Immature natural killer cell (primary cell): ENCODE results near the gene FAN1. TPM values are rescaled to one million over a fixed set of nuclear protein-coding genes. Genes with fewer than 3 reads are reported as not detected.

ENCODE experiments used
- DNase-seq, 3 donors: peaks; one replicate each; pipeline ENCODE4 v3.0.0; 2022; ENCODE audit warnings: mixed read lengths in 1 of 3
- H3K27ac Mint-ChIP-seq, 6 donors: one replicate each; pipeline ENCODE4 v1.8.0; 2020; ENCODE audit warnings: mixed read lengths in 6 of 6, mild to moderate bottlenecking in 5 of 6, inconsistent platforms in 4 of 6, moderate library complexity in 3 of 6
- H3K27me3 Mint-ChIP-seq, 3 donors: one replicate each; pipeline ENCODE4 v1.8.0; 2020 to 2021; ENCODE audit warnings: low read depth in 3 of 3, mild to moderate bottlenecking in 3 of 3, mixed read lengths in 3 of 3, moderate library complexity in 3 of 3, inconsistent platforms in 1 of 3
- H3K36me3 Mint-ChIP-seq, 3 donors: one replicate each; pipeline ENCODE4 v1.8.0; 2020; ENCODE audit warnings: mixed read lengths in 3 of 3, inconsistent platforms in 2 of 3, mild to moderate bottlenecking in 2 of 3
- H3K4me1 Mint-ChIP-seq, 2 donors: one replicate each; pipeline ENCODE4 v1.8.0; 2020; ENCODE audit warnings: inconsistent platforms in 2 of 2, mild to moderate bottlenecking in 2 of 2, mixed read lengths in 2 of 2, moderate library complexity in 1 of 2
- H3K4me3 Mint-ChIP-seq, 5 donors: one replicate each; pipeline ENCODE4 v1.8.0; 2020; ENCODE audit warnings: mild to moderate bottlenecking in 5 of 5, mixed read lengths in 5 of 5, inconsistent platforms in 3 of 5, moderate library complexity in 3 of 5
- H3K9me3 Mint-ChIP-seq, 6 donors: one replicate each; pipeline ENCODE4 v1.8.0; 2020; ENCODE audit warnings: mild to moderate bottlenecking in 6 of 6, mixed read lengths in 6 of 6, inconsistent platforms in 4 of 6, moderate library complexity in 3 of 6
- polyA plus RNA-seq, 3 donors: library from polyadenylated mRNA; unstranded; fragments of 300-500 nt; fragmentation: Illumina TruSeq; gene quantifications; one replicate each; pipeline ENCODE4 v1.2.3, GENCODE V29; 2021

The FAN1 gene
- polyA plus RNA-seq, 3 donors from 2014 or later, result 4.2 to 6.3 (median 5.2) TPM

- H3K27ac Mint-ChIP-seq, result no peak overlapping the region
These were observed 50.1 kb downstream of the FAN1 start for GRCh38 chr15:30953731-30954378.

GRCh38 chr15:30954674-30955073, 51.0 kb downstream of the FAN1 start:
- no peak overlapping the region for H3K4me3 Mint-ChIP-seq
- no peak overlapping the region for H3K27ac Mint-ChIP-seq
- no peaks in the 10 kb centered on the region for H3K9me3 Mint-ChIP-seq
- no peak for DNase-seq
- H3K27me3 Mint-ChIP-seq, result peaks cover 0 to 1% (median 0%) of the 10 kb centered on the region in 3 donors
- H3K4me1 Mint-ChIP-seq, result peaks cover 0 to 6% of the 10 kb centered on the region in 2 donors
- H3K36me3 Mint-ChIP-seq, result peaks cover 25 to 72% (median 39%) of the 10 kb centered on the region in 3 donors

More at GRCh38 chr15:30953731-30954378, 50.1 kb downstream of the FAN1 start:
- no peaks in the 10 kb centered on the region for H3K9me3 Mint-ChIP-seq
- DNase-seq, result no peak
- H3K4me1 Mint-ChIP-seq, result peaks cover 0 to 6% of the 10 kb centered on the region in 2 donors
- peaks cover 33 to 72% (median 48%) of the 10 kb centered on the region in 3 donors for H3K36me3 Mint-ChIP-seq
- peaks cover 0 to 1% (median 0%) of the 10 kb centered on the region in 3 donors for H3K27me3 Mint-ChIP-seq
- H3K4me3 Mint-ChIP-seq, result no peak overlapping the region

- DNase-seq, result no peak
- Mint-ChIP-seq H3K27ac (no peak overlapping the region), H3K4me1 (peaks cover 0 to 6% of the 10 kb centered on the region in 2 donors), H3K27me3 (peaks cover 0 to 5% (median 0%) of the 10 kb centered on the region in 3 donors), H3K9me3 (no peaks in the 10 kb centered on the region), H3K36me3 (peaks cover 29 to 67% (median 32%) of the 10 kb centered on the region in 3 donors), H3K4me3 (no peak overlapping the region)
These were observed 52.8 kb downstream of the FAN1 start for GRCh38 chr15:30956216-30957124.

- Mint-ChIP-seq H3K9me3 (no peaks in the 10 kb centered on the region), H3K36me3 (peaks cover 29 to 61% (median 32%) of the 10 kb centered on the region in 3 donors), H3K27me3 (peaks cover 0 to 4% (median 0%) of the 10 kb centered on the region in 3 donors), H3K4me1 (peaks cover 4 to 11% of the 10 kb centered on the region in 2 donors), H3K4me3 (no peak overlapping the region), H3K27ac (peak overlapping the region in 1 of 6 donors; percentile 5)
- no peak for DNase-seq
These were observed 54.5 kb downstream of the FAN1 start for GRCh38 chr15:30958219-30958618.

GRCh38 chr15:30962079-30962478, 58.4 kb downstream of the FAN1 start:
- Mint-ChIP-seq H3K27me3 (peaks cover 0 to 4% (median 0%) of the 10 kb centered on the region in 3 donors), H3K9me3 (no peaks in the 10 kb centered on the region), H3K27ac (peak overlapping the region in 2 of 6 donors; percentile 46 to 68), H3K4me3 (no peak overlapping the region), H3K36me3 (peaks cover 24 to 59% (median 29%) of the 10 kb centered on the region in 3 donors), H3K4me1 (peaks cover 4 to 19% of the 10 kb centered on the region in 2 donors)
- no peak for DNase-seq

GRCh38 chr15:30962659-30963058, 58.9 kb downstream of the FAN1 start:
- Mint-ChIP-seq H3K4me1 (peaks cover 4 to 19% of the 10 kb centered on the region in 2 donors), H3K27me3 (peaks cover 0 to 4% (median 0%) of the 10 kb centered on the region in 3 donors), H3K9me3 (no peaks in the 10 kb centered on the region), H3K27ac (peak overlapping the region in 2 of 6 donors; percentile 14 to 46), H3K36me3 (peaks cover 22 to 53% (median 25%) of the 10 kb centered on the region in 3 donors), H3K4me3 (no peak overlapping the region)
- no peak for DNase-seq

GRCh38 chr15:30963681-30964080, 60.0 kb downstream of the FAN1 start:
- H3K9me3 Mint-ChIP-seq, result no peaks in the 10 kb centered on the region
- no peak for DNase-seq
- peaks cover 8 to 23% of the 10 kb centered on the region in 2 donors for H3K4me1 Mint-ChIP-seq
- peaks cover 16 to 46% (median 20%) of the 10 kb centered on the region in 3 donors for H3K36me3 Mint-ChIP-seq
- no peak overlapping the region for H3K4me3 Mint-ChIP-seq
- H3K27me3 Mint-ChIP-seq, result peaks cover 0 to 4% (median 0%) of the 10 kb centered on the region in 3 donors
- H3K27ac Mint-ChIP-seq, result peak overlapping the region in 1 of 6 donors; percentile 19

GRCh38 chr15:30969724-30970123, 66.0 kb downstream of the FAN1 start:
- Mint-ChIP-seq H3K4me3 (no peak overlapping the region), H3K36me3 (peaks cover 8 to 39% (median 11%) of the 10 kb centered on the region in 3 donors), H3K9me3 (no peaks in the 10 kb centered on the region), H3K27ac (no peak overlapping the region), H3K27me3 (no peaks in the 10 kb centered on the region), H3K4me1 (peaks cover 18 to 44% of the 10 kb centered on the region in 2 donors)
- DNase-seq, result no peak

GRCh38 chr15:30973379-30973778, 69.7 kb downstream of the FAN1 start:
- DNase-seq, result no peak
- no peaks in the 10 kb centered on the region for H3K9me3 Mint-ChIP-seq
- no peak overlapping the region for H3K27ac Mint-ChIP-seq
- peaks cover 3 to 30% (median 5%) of the 10 kb centered on the region in 3 donors for H3K36me3 Mint-ChIP-seq
- no peak overlapping the region for H3K4me3 Mint-ChIP-seq
- H3K4me1 Mint-ChIP-seq, result peaks cover 26 to 53% of the 10 kb centered on the region in 2 donors
- H3K27me3 Mint-ChIP-seq, result no peaks in the 10 kb centered on the region

GRCh38 chr15:30974112-30974511, 70.4 kb downstream of the FAN1 start:
- Mint-ChIP-seq H3K9me3 (no peaks in the 10 kb centered on the region), H3K4me1 (peaks cover 28 to 53% of the 10 kb centered on the region in 2 donors), H3K36me3 (peaks cover 3 to 30% (median 5%) of the 10 kb centered on the region in 3 donors), H3K27me3 (no peaks in the 10 kb centered on the region), H3K4me3 (no peak overlapping the region), H3K27ac (no peak overlapping the region)
- DNase-seq, result no peak

GRCh38 chr15:30978328-30978727, 74.6 kb downstream of the FAN1 start:
- H3K9me3 Mint-ChIP-seq, result no peaks in the 10 kb centered on the region
- peaks cover 0 to 25% (median 18%) of the 10 kb centered on the region in 3 donors for H3K36me3 Mint-ChIP-seq
- H3K27ac Mint-ChIP-seq, result no peak overlapping the region
- no peak overlapping the region for H3K4me3 Mint-ChIP-seq
- no peaks in the 10 kb centered on the region for H3K27me3 Mint-ChIP-seq
- no peak for DNase-seq
- H3K4me1 Mint-ChIP-seq, result peaks cover 48 to 68% of the 10 kb centered on the region in 2 donors

- DNase-seq, result no peak
- H3K36me3 Mint-ChIP-seq, result peaks cover 0 to 24% (median 13%) of the 10 kb centered on the region in 3 donors
- peak overlapping the region in 2 of 6 donors; percentile 29 to 43 for H3K27ac Mint-ChIP-seq
- H3K9me3 Mint-ChIP-seq, result no peaks in the 10 kb centered on the region
- peaks cover 58 to 79% of the 10 kb centered on the region in 2 donors for H3K4me1 Mint-ChIP-seq
- H3K27me3 Mint-ChIP-seq, result peaks cover 0 to 2% (median 0%) of the 10 kb centered on the region in 3 donors
- H3K4me3 Mint-ChIP-seq, result peak overlapping the region; percentile 14 to 48 (median 28)
These were observed 75.7 kb downstream of the FAN1 start for GRCh38 chr15:30979457-30979856.

GRCh38 chr15:30984118-30984517, 80.4 kb downstream of the FAN1 start:
- Mint-ChIP-seq H3K27ac (peak overlapping the region in 1 of 6 donors; percentile 6), H3K9me3 (no peaks in the 10 kb centered on the region), H3K27me3 (peaks cover 0 to 2% (median 0%) of the 10 kb centered on the region in 3 donors), H3K4me3 (no peak overlapping the region), H3K4me1 (peaks cover 73 to 88% of the 10 kb centered on the region in 2 donors), H3K36me3 (peaks cover 0 to 24% (median 13%) of the 10 kb centered on the region in 3 donors)
- no peak for DNase-seq
